Spleen (tissue), 11 donors: Measurements from ENCODE around the gene ROR1. TPM values are rescaled to one million over a fixed set of nuclear protein-coding genes. Genes with fewer than 3 reads are reported as not detected.

Source experiments
- DNase-seq: peaks from one replicate; pipeline ENCODE4 v3.0.0-alpha.2; 2020
- H3K27ac ChIP-seq, 8 donors: fragments of 200-600 bp; sonication (generic) in 7 of 8; 1 replicate in 4 of 8; 2 replicates in 4 of 8; pipeline versions ENCODE4 v1.5.0 to v1.8.0; 2016 to 2021; ENCODE audit warnings: inconsistent platforms in 4 of 8, mild to moderate bottlenecking in 4 of 8, moderate library complexity in 1 of 8
- H3K27me3 ChIP-seq, 7 donors: fragments of 200-600 bp; sonication (generic) in 6 of 7; replicated peaks in 1 of 7; 1 replicate in 4 of 7; 2 replicates in 3 of 7; pipeline versions ENCODE4 v1.5.0 to v1.8.0; 2016 to 2021; ENCODE audit warnings: inconsistent platforms in 3 of 7, mild to moderate bottlenecking in 1 of 7
- H3K36me3 ChIP-seq, 6 donors: fragments of 200-600 bp; sonication (generic) in 5 of 6; 1 replicate in 4 of 6; 2 replicates in 2 of 6; pipeline versions ENCODE4 v1.5.0 to v1.8.0; 2016 to 2021; ENCODE audit warnings: inconsistent platforms in 2 of 6
- H3K4me1 ChIP-seq, 6 donors: fragments of 200-600 bp; sonication (generic) in 5 of 6; 1 replicate in 3 of 6; 2 replicates in 3 of 6; pipeline versions ENCODE4 v1.5.0 to v1.8.0; 2016 to 2021; ENCODE audit warnings: inconsistent platforms in 3 of 6
- H3K4me3 ChIP-seq, 8 donors: fragments of 200-600 bp; sonication (generic) in 7 of 8; 1 replicate in 4 of 8; 2 replicates in 4 of 8; pipeline versions ENCODE4 v1.5.0 to v1.8.0; 2016 to 2021; ENCODE audit warnings: inconsistent platforms in 4 of 8, mild to moderate bottlenecking in 4 of 8, moderate library complexity in 2 of 8
- H3K9me3 ChIP-seq, 8 donors: fragments of 200-600 bp; sonication (generic) in 7 of 8; 1 replicate in 4 of 8; 2 replicates in 4 of 8; pipeline versions ENCODE4 v1.5.0 to v1.8.0; 2016 to 2021; ENCODE audit warnings: inconsistent platforms in 4 of 8
- POLR2A ChIP-seq, 3 donors: fragments of 450-650 bp; IDR thresholded peaks; one replicate each; pipeline ENCODE4 v1.5.1; 2017; ENCODE audit warnings: antibody characterized with exemption in 3 of 3, mild to moderate bottlenecking in 1 of 3
- POLR2AphosphoS5 ChIP-seq, 3 donors: sonication (generic); formaldehyde crosslinking; IDR thresholded peaks; one replicate each; pipeline ENCODE4 v1.5.1; 2017; ENCODE audit warnings: antibody characterized with exemption in 3 of 3
- WGBS, 5 donors: extraction: QIAGEN DNeasy Blood & Tissue Kit in 3 of 5; methylation state at CpG; one replicate each; pipeline versions ENCODE4 v1.1.5 to v1.1.7; 2013 to 2018; 5-methylcytosine and 5-hydroxymethylcytosine counted together
- intact Hi-C: fragments of 100-400 bp; cut with DNase I; formaldehyde crosslinking; loops from one replicate; pipeline ENCODE4 v1.15.0; 2023; ENCODE audit warnings: low total_unique reads
- polyA plus RNA-seq, 3 donors: library from polyadenylated mRNA; stranded (reverse); fragments of 200-250 nt; gene quantifications; one replicate each; pipeline ENCODE4 v1.2.1, GENCODE V29; 2013
- total RNA-seq, 7 donors: library from RNA; depleted of rRNA in 3 of 7; stranded (reverse); fragments of >200 nt in 3 of 7; fragmentation: NEBNext Ultra II Directional in 4 of 7; extraction: Animal tissue kit (Norgen Biotek cat#: 25700) in 4 of 7; gene quantifications; one replicate each; pipeline versions ENCODE4 v1.1.0 to v1.2.1, GENCODE V29; 2016 to 2021
- TF ChIP-seq, protein P1 (sequence below), 11 experiments: fragments of 200-600 bp in 7 of 11; fragments of 450-650 bp in 4 of 11; sonication (generic) in 4 of 11; IDR thresholded peaks in 8 of 11; conservative IDR thresholded peaks in 3 of 11; 1 replicate in 7 of 11; 2 replicates in 4 of 11; pipeline versions ENCODE4 v1.4.0 to v1.8.0; 2016 to 2021; ENCODE audit warnings: antibody characterized with exemption in 11 of 11, inconsistent platforms in 4 of 11, mild to moderate bottlenecking in 1 of 11
- donor health status: healthy with polysubstance abuse.
- donor health status: DM: no; HTN: no; CAD: no; lungs with moderate emphysema.
- donor health status: DM: no; HTN: no; CAD: no.
- donor health status: Bipolar disorder and iron deficiency.
- donor health status: healthy.
- donor health status: DM: no; HTN: no; CAD: no.
- donor health status: DM: yes; HTN: yes; CAD: no.

ROR1 gene
- total and polyA plus RNA-seq, 10 donors = 0.43 to 12.3 (median 6.4) TPM

DNA sequence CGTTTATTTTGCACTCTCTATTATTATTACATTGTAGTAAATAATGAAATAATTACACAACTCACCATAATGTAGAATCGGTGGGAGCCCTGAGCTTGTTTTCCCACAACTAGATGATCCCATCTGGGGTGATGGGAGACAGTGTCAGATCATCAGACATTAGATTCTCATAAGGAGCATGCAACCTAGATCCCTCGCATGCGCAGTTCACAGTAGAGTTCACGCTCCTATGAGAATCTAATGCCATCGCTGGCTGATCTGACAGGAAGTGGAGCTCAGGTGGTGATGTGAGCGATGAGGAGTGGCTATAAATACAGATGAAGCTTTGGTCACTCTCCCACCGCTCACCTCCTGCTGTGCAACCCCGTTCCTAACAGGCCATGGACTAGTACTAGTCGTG, 112.1 kb downstream of the ROR1 start:
- Histone ChIP-seq H3K4me1 (peaks cover 0 to 12% (median 7%) of the 10 kb centered on the region in 6 donors), H3K27me3 (no peaks in the 10 kb centered on the region), H3K27ac (no peak overlapping the region), H3K36me3 (no peaks in the 10 kb centered on the region), H3K4me3 (no peak overlapping the region), H3K9me3 (no peaks in the 10 kb centered on the region)
- no peak for DNase-seq
- WGBS, 5 donors = 90 to 96% (median 92%) methylated on average over 10 of the region's 10 CpGs
- TF ChIP-seq POLR2AphosphoS5 (IDR thresholded peaks at IDR 0.05) (no peak), POLR2A (IDR thresholded peaks at IDR 0.05) (no peak)
- TF ChIP-seq, protein P1, sequence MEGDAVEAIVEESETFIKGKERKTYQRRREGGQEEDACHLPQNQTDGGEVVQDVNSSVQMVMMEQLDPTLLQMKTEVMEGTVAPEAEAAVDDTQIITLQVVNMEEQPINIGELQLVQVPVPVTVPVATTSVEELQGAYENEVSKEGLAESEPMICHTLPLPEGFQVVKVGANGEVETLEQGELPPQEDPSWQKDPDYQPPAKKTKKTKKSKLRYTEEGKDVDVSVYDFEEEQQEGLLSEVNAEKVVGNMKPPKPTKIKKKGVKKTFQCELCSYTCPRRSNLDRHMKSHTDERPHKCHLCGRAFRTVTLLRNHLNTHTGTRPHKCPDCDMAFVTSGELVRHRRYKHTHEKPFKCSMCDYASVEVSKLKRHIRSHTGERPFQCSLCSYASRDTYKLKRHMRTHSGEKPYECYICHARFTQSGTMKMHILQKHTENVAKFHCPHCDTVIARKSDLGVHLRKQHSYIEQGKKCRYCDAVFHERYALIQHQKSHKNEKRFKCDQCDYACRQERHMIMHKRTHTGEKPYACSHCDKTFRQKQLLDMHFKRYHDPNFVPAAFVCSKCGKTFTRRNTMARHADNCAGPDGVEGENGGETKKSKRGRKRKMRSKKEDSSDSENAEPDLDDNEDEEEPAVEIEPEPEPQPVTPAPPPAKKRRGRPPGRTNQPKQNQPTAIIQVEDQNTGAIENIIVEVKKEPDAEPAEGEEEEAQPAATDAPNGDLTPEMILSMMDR (IDR thresholded peaks at IDR 0.05 in 8 of 11, conservative IDR thresholded peaks at IDR 0.05 in 3 of 11) = no peak
- intact Hi-C loops = no loop called here

DNA sequence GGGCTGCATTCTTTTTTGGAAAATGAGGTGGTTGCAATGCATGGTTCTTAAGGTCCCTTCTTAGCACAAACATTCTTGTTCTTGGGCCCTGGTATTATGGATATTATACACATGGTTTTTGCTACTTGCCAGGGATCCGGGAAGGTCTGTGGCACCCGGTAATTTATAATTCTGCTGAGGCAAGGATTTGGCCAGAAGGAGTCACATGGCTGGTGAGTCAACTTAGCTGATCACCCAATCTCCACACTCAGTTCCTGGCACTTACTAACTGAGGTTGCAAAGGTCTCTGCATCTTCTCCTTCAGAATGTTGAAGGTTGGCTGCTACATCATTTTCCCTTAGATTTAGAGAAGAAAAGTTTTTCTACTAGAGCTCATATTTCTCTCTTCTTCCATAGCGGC, 112.5 kb downstream of the ROR1 start:
- intact Hi-C loops = no loop called here
- no peak for TF ChIP-seq POLR2A (IDR thresholded peaks at IDR 0.05)
- TF ChIP-seq, protein P1 (IDR thresholded peaks at IDR 0.05 in 8 of 11, conservative IDR thresholded peaks at IDR 0.05 in 3 of 11) = no peak
- no peak for TF ChIP-seq POLR2AphosphoS5 (IDR thresholded peaks at IDR 0.05)
- Histone ChIP-seq H3K9me3 (no peaks in the 10 kb centered on the region), H3K4me1 (peaks cover 0 to 17% (median 7%) of the 10 kb centered on the region in 6 donors), H3K27ac (no peak overlapping the region), H3K4me3 (no peak overlapping the region), H3K27me3 (no peaks in the 10 kb centered on the region), H3K36me3 (no peaks in the 10 kb centered on the region)
- no peak for DNase-seq
- WGBS, 5 donors = 83 to 94% (median 91%) methylated on average over 3 of the region's 3 CpGs

DNA sequence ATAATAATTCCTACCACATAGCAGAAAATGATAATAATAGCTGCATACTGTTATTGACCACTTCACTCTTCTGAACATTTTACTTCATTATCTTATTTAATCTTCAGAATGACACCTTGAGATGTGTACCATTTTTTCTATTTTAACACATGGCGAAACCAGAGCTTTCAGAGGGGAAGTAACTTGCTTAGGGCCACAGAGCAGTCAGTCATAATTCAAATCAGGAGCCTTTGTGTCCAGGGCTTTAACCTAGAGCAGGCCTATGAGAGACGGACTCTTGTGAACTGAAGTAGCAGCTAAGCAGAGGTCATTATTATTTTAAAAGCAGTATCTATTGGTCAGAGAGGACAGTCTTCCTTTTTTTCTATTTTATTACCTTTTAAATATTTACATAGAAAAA, 114.0 kb downstream of the ROR1 start:
- Histone ChIP-seq H3K4me3 (no peak overlapping the region), H3K27me3 (no peaks in the 10 kb centered on the region), H3K4me1 (peaks cover 0 to 31% (median 14%) of the 10 kb centered on the region in 6 donors), H3K27ac (no peak overlapping the region), H3K9me3 (no peaks in the 10 kb centered on the region), H3K36me3 (no peaks in the 10 kb centered on the region)
- TF ChIP-seq POLR2A (IDR thresholded peaks at IDR 0.05) (no peak), POLR2AphosphoS5 (IDR thresholded peaks at IDR 0.05) (no peak)
- TF ChIP-seq, protein P1 (IDR thresholded peaks at IDR 0.05 in 8 of 11, conservative IDR thresholded peaks at IDR 0.05 in 3 of 11) = no peak
- DNase-seq = no peak
- WGBS, 5 donors = 74 to 87% (median 80%) methylated on average over 2 of the region's 2 CpGs
- intact Hi-C loops = no loop called here

DNA sequence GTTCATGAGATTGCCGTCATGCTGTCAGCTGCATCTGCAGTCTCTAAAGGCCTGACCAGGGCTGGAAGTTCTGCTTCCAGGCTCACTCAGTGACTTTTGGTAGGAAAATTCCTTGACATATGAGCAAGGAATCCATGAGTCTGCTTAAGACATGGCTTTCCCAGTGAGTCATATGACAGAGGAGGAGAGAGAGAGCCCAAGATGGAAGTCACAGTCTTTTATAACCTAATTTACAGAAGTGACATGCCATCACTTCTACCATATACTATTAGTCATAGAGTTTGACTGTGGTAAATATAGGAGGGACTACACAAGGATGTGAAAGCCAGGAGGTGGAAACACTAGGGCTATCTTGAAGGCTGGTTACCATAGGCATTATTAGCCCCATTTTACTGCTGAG, 115.2 kb downstream of the ROR1 start:
- no peak overlapping the region for H3K4me3 ChIP-seq
- TF ChIP-seq, protein P1 (IDR thresholded peaks at IDR 0.05 in 8 of 11, conservative IDR thresholded peaks at IDR 0.05 in 3 of 11) = no peak
- no peaks in the 10 kb centered on the region for H3K9me3 ChIP-seq
- no peak overlapping the region for H3K27ac ChIP-seq
- WGBS, 5 donors = 94 to 100% (median 98%) methylated on average over 1 of the region's 1 CpG
- peaks cover 0 to 38% (median 18%) of the 10 kb centered on the region in 6 donors for H3K4me1 ChIP-seq
- intact Hi-C loops = no loop called here
- H3K27me3 ChIP-seq = no peaks in the 10 kb centered on the region
- no peak for DNase-seq
- no peaks in the 10 kb centered on the region for H3K36me3 ChIP-seq
